ENCODE measurements around the gene CACNA2D3. TPM values are rescaled to one million over a fixed set of nuclear protein-coding genes. Genes with fewer than 3 reads are reported as not detected.

Gene CACNA2D3
- total RNA-seq, 4 donors from 2014 or later = 0.55 to 3.4 (median 1.6) TPM

DNA sequence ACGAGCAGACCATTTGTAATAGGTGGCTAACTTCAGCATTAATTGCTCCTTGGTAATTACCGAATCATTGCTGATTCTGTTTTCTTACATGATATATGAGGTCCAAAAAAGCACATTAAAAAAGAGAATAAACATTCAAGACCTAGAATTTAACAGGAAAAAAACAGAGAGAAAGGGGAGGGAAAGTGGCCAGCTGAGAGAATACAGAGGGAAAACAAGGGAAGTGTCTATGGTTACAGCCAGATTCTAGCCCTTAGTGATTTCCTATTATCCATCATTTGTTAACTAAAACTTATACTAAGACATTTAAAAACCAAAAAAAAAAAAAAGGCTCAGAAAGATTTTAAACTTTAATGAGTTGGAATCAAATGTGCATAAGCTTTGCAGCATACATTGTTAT, 636.8 kb downstream of the CACNA2D3 start:
- 25 to 78% methylated on average over 2 of the region's 2 CpGs for WGBS, 2 donors (ENCODE audit: low coverage in 1 of 2)
- H3K4me3 ChIP-seq = no peak overlapping the region
- in situ Hi-C loops (cut with MboI; ENCODE audit: low pct_ligation_motif_present in 1 of 4, low pct_unique_long_range_greater_than_20kb in 1 of 4, low sequenced_read_pairs in 3 of 4) = no loop called here
- no peak overlapping the region for H3K27ac ChIP-seq
- no peaks in the 10 kb centered on the region for H3K9me3 ChIP-seq
- TF ChIP-seq EP300 (IDR thresholded peaks at IDR 0.05; ENCODE audit: low read depth) (no peak), POLR2A (IDR thresholded peaks at IDR 0.05) (no peak), POLR2AphosphoS5 (IDR thresholded peaks at IDR 0.05) (no peak)
- TF ChIP-seq, protein P1, sequence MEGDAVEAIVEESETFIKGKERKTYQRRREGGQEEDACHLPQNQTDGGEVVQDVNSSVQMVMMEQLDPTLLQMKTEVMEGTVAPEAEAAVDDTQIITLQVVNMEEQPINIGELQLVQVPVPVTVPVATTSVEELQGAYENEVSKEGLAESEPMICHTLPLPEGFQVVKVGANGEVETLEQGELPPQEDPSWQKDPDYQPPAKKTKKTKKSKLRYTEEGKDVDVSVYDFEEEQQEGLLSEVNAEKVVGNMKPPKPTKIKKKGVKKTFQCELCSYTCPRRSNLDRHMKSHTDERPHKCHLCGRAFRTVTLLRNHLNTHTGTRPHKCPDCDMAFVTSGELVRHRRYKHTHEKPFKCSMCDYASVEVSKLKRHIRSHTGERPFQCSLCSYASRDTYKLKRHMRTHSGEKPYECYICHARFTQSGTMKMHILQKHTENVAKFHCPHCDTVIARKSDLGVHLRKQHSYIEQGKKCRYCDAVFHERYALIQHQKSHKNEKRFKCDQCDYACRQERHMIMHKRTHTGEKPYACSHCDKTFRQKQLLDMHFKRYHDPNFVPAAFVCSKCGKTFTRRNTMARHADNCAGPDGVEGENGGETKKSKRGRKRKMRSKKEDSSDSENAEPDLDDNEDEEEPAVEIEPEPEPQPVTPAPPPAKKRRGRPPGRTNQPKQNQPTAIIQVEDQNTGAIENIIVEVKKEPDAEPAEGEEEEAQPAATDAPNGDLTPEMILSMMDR (IDR thresholded peaks at IDR 0.05) = no peak
- H3K27me3 ChIP-seq = no peaks in the 10 kb centered on the region
- H3K36me3 ChIP-seq = no peaks in the 10 kb centered on the region
- H3K4me1 ChIP-seq = no peaks in the 10 kb centered on the region
- no peak for DNase-seq
- intact Hi-C loops (cut with DNase I; ENCODE audit: low total_unique reads) = no loop called here

DNA sequence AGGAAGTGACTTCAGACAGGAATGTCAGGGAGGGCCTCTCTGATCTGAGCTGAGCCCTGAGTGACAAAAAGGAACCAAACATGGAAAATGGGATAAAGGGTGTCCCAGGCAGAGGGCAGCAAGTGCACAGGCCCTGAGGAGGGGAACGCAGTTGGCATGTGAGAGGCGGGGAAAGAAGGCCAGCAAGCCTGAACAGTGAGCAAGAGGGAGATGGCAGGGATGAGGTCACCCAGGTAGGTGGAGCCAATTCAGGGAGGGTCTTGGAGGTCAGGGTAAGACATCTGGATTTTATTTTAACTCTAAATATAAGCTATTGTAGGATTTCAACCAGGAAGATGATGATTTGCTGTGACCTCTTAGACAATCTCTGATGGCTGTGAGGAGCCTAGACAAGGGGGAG, 637.8 kb downstream of the CACNA2D3 start:
- Histone ChIP-seq H3K4me3 (no peak overlapping the region), H3K4me1 (no peaks in the 10 kb centered on the region), H3K27ac (no peak overlapping the region), H3K27me3 (no peaks in the 10 kb centered on the region), H3K36me3 (no peaks in the 10 kb centered on the region), H3K9me3 (no peaks in the 10 kb centered on the region)
- intact Hi-C loops (cut with DNase I; ENCODE audit: low total_unique reads) = no loop called here
- no peak for TF ChIP-seq POLR2A (IDR thresholded peaks at IDR 0.05)
- TF ChIP-seq EP300 (IDR thresholded peaks at IDR 0.05; ENCODE audit: low read depth) = no peak
- TF ChIP-seq POLR2AphosphoS5 (IDR thresholded peaks at IDR 0.05) = no peak
- TF ChIP-seq, protein P1 (IDR thresholded peaks at IDR 0.05) = no peak
- in situ Hi-C loops (cut with MboI; ENCODE audit: low pct_ligation_motif_present in 1 of 4, low pct_unique_long_range_greater_than_20kb in 1 of 4, low sequenced_read_pairs in 3 of 4) = no loop called here
- whole genome bisulfite sequencing, 2 donors (ENCODE audit: low coverage in 1 of 2) = 92 to 100% methylated on average over 2 of the region's 2 CpGs
- DNase-seq = no peak

DNA sequence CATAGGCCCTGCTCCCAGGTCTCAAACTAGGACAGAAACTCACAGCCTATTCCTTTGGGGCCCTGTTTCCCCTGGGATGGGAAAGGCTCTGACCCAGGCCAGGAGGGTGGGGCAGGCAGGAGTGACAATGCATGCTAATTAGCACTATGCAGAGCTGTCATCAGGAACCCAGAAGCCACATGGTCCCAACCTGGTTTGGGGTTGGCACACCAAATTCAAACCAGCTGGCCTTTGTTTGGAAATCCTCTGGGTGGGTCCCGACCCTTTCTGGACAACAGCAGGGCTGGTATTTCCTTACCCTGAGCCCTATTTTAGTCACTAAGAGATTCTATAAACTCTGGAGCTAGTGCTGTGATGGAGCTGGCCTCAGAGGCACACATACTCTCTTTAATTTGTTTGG, 639.3 kb downstream of the CACNA2D3 start:
- Histone ChIP-seq H3K36me3 (no peaks in the 10 kb centered on the region), H3K4me1 (no peaks in the 10 kb centered on the region), H3K27me3 (no peaks in the 10 kb centered on the region), H3K4me3 (no peak overlapping the region), H3K27ac (no peak overlapping the region), H3K9me3 (no peaks in the 10 kb centered on the region)
- no peak for DNase-seq
- intact Hi-C loops (cut with DNase I; ENCODE audit: low total_unique reads) (no loop called here), in situ Hi-C loops (cut with MboI; ENCODE audit: low pct_ligation_motif_present in 1 of 4, low pct_unique_long_range_greater_than_20kb in 1 of 4, low sequenced_read_pairs in 3 of 4) (no loop called here)
- 61% methylated on average over 1 of the region's 1 CpG; no CpG with 5 or more reads in 1 of the 2 donors for WGBS, 2 donors (ENCODE audit: low coverage in 1 of 2)
- TF ChIP-seq POLR2A (IDR thresholded peaks at IDR 0.05) (no peak), POLR2AphosphoS5 (IDR thresholded peaks at IDR 0.05) (no peak)
- TF ChIP-seq, protein P1 (IDR thresholded peaks at IDR 0.05) = no peak

DNA sequence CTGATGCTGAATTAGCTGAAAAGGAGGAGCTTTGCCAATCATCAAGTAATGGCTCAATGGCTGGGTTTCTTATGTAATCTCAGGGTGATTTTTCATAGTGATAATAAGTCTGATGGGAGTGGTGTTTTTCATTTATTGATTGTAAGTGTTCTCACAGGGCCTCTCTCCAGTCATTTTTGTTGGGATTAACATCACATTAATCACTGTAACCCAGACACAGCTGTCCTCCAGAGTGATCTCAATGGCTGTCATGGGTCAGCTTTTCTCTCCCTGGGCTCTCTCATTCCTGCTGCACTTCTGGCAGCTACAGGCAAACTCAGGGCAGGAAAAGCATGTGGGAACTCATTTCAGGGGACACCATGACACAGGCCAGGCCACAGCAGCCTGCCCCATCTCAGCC, 642.6 kb downstream of the CACNA2D3 start:
- TF ChIP-seq POLR2A (IDR thresholded peaks at IDR 0.05) (no peak), EP300 (IDR thresholded peaks at IDR 0.05; ENCODE audit: low read depth) (no peak), POLR2AphosphoS5 (IDR thresholded peaks at IDR 0.05) (no peak)
- TF ChIP-seq, protein P1 (IDR thresholded peaks at IDR 0.05) = no peak
- no peaks in the 10 kb centered on the region for H3K9me3 ChIP-seq
- no peak overlapping the region for H3K27ac ChIP-seq
- H3K27me3 ChIP-seq = no peaks in the 10 kb centered on the region
- no peak for DNase-seq
- H3K4me1 ChIP-seq = no peaks in the 10 kb centered on the region
- no peak overlapping the region for H3K4me3 ChIP-seq
- in situ Hi-C loops (cut with MboI; ENCODE audit: low pct_ligation_motif_present in 1 of 4, low pct_unique_long_range_greater_than_20kb in 1 of 4, low sequenced_read_pairs in 3 of 4) (no loop called here), intact Hi-C loops (cut with DNase I; ENCODE audit: low total_unique reads) (no loop called here)
- no peaks in the 10 kb centered on the region for H3K36me3 ChIP-seq

Measured in transverse colon (tissue), 4 donors.